COLO829 (cell line): ENCODE results near the gene SLC28A1.
"Not testable (repeated sequence)": the region's sequence is repeated elsewhere in the genome, so short reads cannot be mapped to it uniquely, and the experiment has no call there.

ENCODE experiments used
- DNase-seq: peaks from one replicate; pipeline ENCODE4 v3.0.0; 2012; ENCODE audit warnings: low spot score

SLC28A1 gene

DNA sequence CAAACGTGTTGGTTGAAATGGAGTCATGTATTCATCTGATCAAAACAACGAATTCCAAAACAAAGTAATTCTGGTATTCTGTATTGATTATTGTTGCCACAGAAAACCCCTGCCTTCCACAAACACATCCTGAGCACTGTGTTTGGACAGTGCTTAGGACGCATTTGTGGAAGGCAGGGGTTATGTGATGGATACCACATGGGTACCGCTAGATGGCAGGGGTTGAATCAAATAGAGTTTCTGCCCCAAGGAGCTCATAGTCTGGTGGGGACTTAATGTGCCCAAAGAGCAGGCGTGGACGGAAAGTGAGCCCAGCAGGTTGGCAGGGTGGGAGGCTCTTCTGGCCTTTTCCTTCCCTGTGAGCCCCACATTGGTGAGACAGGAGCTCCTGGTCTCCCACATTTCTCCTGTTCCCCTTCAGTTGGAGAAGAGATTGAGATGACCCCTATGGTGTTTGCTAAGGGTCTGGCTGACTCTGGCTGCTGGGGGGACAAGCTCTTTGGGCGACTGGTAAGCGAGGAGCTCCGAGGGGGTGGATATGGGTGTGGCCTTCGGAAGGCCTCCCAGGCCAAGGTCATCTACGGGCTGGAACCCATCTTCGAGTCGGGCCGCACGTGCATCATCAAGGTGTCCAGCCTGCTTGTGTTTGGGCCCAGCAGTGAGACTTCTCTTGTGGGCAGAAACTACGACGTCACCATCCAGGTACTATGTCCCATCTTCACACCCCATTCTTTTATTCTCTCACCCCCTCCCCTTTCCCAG lies 22.1 kb upstream of the SLC28A1 start:
- no peak for DNase-seq

DNA sequence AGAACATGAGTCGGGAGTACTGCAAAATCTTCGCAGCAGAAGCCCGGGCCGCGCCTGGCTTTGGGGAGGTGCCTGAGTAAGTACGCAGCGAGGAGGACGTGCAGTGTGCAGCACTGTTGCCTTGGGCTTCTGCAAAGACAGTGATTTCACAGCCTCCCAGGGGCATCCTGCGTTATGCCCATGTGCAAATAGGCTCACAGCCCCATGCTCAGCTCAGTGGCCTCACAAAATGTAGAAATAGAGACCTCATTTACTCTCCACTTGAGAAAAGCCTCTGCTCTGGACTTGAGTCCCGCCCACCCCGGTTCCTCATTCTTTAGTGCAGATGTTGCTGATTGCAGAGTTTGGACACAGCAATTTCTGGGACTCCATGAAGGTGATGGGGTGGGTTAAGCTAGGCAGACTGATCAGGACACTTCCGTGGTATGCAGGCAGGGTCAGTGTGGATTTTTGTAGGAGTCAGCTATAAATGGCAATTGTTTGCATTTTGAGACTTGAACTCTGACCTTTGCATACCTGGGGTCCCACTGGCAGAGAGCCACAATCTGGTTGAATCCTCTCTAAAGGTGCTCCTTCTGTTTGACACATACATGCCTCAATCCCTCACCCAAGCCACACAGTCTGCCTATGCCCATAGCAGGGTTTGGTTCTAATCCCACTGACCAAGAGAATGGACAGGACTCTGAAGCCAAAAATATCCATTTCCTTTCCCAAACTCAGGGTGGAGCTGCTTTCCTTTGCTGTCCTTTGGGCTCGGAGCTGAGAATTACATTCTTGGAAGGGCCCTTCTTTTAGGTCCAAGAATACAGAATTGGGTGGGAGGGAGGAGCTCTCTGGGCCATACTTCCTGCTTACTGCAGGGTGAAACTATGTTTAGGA lies 20.7 kb upstream of the SLC28A1 start:
- peak; percentile 28 for DNase-seq

DNA sequence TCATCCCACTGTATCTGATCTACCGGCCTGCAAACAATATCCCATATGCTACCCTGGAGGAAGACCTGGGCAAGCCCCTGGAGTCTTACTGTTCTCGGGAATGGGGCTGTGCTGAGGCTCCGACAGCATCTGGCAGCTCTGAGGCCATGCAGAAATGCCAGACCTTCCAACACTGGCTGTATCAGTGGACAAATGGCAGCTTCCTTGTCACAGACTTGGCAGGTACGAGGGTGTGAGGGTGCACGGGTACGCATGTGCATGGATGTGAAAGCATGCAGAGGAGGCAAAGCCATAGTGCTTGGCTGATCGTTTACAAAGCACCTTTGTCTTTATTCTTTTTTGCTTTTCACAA lies 20.0 kb upstream of the SLC28A1 start:
- no peak for DNase-seq

DNA sequence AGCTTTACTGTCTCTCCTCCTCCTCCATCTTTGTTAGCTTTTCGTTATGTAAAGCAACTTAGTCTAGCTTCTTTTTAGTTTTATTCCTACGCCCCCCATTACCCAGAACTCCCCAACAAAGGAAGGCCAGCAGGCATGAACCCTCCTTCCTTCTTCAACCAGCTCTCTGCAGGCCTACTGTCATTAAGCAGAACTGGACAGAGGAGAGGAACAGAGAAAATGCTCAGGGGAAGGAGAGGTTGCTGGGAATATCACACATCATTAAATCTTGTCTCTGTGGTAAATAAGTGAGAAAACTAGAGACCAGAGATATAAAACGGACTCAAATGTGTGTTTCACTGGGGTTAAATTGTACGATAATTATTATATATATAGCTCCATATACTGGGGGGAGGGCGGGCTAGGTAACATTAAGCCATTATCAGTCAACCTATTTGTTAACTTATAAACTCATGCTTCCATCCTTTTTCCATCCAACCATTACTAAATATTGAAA lies 19.3 kb upstream of the SLC28A1 start:
- no peak for DNase-seq

DNA sequence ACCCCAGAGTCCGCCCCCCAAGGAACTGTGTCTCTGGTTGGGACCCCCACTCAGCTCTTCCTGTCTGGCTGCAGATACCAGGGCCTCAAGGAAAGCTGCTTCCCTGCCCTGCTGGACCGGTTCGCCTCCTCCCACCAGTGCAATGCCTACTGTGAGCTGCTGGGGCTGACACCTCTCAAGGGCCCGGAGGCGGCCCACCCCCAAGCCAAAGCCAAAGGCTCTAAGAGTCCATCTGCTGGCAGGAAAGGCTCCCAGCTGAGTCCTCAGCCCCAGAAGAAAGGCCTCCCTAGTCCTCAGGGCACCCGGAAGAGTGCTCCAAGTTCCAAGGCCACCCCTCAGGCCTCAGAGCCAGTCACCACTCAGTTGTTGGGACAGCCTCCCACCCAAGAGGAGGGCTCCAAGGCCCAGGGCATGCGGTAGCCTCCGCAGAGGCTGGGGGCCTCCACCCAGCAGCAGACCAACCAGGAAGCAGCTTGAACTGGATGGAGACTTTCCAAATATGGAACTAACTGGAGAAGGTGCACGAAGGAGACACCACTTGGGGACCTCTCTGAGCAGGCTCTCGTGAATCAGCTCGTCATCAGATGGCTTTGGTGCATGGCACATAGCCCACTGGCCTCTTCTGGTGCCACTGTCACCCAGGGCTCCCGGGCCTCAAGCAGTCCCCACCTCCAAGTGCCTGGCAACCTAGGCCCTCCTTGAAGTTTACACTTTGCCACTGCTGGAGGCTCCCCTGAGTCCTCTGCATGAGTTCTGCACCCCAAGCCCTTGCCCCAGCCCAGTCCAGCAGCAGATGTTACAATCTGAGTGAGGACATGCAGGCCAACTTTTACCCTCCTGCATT lies 16.2 kb upstream of the SLC28A1 start:
- DNase-seq: no peak

DNA sequence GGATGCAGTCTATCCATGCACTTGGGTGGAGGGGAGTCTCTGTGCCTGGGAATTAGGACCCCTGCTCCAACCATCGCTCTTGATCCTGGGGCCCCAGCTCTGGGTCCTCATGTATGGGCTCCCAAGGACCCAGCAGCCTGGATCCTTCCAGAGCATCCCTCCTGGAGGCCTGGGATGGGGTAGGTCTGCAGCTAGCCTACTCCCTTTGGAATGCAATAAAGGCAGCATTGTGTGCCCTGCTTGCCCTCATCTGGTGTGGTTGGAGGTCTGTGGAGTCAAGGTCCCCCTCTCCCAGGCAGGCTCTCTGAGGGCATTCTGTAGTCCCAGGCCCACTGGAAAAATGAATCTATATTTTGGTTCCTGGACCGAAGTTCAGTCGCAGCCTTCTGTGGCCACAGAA lies 15.0 kb upstream of the SLC28A1 start:
- DNase-seq: no peak

DNA sequence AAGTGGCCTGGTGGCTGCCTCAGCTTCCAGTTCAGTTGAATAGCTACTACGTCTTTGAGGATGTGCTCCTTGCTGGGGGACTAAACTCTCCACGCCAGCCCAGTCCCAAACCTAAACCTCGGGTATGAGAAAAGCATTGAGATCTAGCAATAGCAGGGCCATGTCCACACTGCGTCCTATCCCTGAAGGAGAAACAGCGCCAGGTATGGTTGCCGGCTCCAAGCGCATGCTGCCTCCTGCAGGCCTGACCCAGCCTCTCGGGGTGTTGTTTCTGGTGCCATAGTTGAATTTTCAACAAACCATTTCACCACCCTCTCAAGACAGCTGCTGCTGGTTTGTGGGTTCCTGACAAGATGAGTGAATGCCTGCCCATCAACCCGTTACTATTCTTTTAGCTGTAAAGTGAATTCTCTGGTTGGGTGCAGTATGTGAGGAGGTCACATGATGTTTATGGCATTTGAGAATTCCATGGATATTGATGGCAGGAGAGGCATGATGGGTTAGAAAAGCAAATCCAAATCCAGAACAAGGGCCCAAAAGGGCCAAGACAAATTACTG lies 13.0 kb upstream of the SLC28A1 start:
- DNase-seq: no peak

DNA sequence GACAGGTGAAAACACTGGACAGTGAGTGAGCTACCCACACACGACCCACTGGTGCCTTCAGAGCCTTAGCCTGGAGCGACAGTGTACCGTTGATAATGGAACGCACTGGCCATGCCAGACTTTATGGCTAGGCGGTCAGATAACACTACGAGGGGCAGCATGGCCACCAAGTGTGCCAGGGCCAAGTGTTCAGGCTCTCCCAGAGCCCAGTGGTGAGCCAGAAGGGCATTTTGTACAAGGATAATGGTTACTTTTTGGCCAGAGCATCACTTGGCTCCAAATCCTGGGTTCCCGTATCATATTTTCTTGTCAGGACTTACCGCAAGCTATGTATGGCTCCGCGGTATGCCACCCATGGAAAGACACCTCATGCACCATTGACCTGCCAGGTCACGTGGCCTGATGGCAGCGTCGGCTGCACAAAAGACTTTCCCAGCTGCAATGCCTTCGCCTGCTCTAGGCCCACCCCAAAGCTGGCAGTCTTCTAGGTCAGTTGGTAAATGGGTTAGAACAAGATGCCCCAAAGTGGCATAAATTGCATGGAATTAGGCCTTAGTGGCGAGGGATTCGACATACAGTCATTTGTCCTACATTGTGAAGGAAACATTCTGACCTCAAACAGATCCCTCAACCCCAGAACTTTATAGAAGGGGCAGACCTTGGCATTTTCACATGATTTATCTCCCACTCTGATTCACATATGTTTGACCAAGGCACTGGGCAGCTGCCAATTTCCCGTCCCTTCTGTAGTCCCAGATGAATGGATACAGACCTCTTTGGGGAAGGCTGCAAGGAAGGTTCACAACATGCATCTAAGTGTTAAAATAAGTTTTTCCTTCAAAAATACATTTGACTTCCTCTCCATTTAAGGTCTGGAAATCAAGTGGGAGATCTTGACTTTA lies 12.2 kb upstream of the SLC28A1 start:
- no peak for DNase-seq

DNA sequence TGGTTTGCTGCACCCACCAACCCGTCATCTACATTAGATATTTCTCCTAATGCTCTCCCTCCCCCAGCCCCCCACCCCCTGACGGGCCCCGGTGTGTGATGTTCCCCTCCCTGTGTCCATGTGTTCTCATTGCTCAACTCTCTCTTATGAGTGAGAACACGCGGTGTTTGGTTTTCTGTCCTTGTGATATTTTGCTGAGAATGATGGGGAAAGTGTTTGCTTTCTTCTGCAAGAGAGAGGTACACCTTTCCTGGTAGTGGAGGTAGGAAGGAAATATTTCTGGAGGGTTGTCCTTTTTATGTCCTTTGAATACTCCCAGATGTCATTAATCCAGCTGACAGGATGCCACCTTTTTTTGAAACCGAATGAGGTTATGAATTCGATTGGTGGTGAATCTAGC lies 10.5 kb upstream of the SLC28A1 start:
- no peak for DNase-seq

DNA sequence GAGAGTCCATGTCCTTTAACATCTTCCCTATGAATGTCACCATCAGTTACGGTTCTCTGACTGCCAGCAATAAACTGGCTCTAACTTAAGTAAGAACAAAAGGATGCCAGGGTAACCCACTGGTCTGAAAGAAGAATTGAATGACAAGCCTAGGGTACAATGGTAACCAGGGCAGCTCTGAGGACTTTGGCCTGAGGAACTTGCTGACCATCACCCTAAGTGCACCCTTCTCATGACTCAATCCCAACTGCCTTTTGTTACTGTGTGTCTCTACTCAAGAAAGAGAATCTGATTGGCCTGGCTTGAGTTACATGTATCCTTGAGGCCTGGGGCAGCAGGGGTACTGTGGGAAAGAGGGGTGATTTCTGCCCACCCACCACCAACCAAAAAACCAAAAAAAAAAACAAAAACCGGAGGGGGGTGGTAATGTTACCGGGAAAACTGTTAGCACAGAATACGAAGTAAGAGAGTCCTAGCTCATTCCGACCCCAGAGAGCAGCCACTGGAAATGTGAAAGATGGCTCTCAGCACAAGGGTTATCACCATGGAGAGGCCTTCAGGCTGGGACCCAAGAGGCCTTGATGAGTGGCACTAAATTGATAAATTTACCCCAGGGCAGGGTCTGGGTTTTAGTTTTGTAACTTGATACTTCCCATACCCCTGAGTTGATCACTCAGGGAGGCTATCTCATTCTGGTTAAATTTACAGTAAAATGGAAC lies 9.3 kb upstream of the SLC28A1 start:
- DNase-seq: no peak

DNA sequence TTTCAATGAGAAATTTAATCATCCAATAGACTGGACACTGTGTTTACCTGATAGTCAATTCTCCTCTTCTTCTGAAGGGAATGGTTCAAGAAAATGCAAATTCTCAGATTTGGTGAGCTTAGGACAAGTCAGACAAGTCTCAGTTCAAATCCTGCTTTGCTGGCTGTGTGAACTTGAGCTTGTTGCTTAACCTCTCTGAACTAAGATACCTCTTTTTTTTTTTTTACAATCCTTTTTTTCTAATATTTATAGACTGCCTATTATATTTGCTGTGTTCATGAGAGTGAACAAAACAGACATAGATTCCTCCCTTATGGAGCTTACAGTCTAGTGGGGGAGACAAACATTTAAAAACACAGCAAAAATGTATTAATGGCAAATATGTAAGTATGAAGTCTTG lies 8.2 kb upstream of the SLC28A1 start:
- no peak for DNase-seq

DNA sequence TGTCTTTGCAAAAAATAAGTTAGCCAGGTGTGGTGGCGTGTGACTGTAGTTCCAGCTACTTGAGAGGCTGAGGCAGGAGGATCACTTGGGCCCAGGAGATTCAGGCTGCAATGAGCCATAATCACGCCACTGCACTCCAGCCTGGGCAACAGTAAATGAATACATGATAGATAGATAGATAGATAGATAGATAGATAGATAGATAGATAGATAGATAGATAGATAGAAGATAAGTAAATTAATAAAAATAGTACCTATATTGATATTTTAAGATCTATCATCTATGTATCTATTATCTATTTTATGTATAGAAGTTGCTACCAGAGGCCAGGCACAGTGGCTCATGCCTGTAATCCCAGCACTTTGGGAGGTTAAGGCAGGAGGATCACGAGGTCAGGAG lies 6.8 kb upstream of the SLC28A1 start:
- DNase-seq: not testable (repeated sequence)

DNA sequence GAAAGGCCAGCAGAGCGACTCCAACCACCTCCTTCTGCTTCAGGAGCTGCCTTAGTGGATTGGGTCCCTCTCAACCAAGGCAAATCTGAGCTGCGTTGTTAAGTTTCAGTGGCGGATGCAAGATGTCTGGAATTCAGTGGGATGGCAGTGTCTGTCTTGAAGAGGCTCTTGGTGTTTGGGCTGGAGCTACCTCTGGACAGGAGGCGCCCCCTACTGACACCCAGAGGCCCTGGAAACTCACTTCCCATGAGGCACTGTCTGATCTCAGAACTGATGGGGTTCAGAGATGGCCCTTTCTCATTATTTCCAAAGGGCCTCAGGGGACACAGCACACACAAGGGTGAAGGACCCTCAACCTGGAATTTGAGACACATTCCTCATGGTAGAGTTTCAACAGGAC lies 6.0 kb upstream of the SLC28A1 start:
- peak; percentile 69 for DNase-seq

DNA sequence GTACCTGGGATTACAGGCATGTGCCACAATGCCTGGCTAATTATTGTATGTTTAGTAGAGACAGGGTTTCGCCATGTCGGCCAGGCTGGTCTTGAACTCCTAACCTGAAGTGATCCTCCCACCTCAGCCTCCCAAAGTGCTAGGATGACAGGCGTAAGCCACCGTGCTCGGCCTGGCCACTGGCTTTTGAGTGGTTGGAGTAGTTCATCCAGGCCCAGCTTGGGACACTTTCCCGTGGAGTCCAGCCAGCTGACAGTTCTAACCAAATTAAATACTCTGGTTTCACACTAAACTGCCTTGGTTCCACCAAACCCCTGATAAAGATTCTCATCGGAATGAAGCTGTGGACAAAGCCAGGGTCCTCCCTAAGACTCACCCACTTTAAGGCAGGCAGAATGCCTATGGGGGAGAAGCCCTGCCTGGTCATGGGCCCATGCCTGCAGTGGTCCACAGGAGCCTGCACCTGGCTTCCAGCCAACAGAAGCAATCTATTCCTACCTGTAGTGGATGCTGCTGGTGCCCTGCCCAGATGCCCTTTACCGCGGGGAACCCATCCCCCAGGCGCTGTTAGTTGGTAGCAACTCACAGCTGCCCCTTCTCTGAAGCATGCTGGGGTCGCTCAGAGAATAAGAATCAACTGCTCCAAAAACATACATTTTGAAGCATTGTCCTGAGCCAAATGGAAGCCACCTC lies 5.2 kb upstream of the SLC28A1 start:
- DNase-seq: no peak

DNA sequence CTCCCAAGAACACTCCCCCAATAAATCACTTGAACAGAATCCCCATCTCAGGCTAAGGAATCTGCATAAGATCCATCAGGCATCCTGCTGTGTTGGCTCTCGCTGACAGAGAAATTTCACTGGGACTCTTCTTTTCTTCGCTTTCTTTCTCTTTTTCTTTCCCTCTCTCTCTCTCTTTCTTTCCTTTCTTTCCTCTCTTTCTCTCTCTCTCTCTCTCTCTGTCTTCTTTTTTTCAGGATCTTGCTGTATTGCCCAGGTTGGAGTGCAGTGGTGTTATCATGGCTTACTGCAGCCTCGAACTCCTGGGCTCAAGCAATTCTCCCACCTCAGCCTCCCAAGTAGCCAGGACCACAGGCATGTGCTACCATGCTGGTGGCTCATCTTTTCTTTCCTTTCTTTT lies 4.5 kb upstream of the SLC28A1 start:
- DNase-seq: no peak

DNA sequence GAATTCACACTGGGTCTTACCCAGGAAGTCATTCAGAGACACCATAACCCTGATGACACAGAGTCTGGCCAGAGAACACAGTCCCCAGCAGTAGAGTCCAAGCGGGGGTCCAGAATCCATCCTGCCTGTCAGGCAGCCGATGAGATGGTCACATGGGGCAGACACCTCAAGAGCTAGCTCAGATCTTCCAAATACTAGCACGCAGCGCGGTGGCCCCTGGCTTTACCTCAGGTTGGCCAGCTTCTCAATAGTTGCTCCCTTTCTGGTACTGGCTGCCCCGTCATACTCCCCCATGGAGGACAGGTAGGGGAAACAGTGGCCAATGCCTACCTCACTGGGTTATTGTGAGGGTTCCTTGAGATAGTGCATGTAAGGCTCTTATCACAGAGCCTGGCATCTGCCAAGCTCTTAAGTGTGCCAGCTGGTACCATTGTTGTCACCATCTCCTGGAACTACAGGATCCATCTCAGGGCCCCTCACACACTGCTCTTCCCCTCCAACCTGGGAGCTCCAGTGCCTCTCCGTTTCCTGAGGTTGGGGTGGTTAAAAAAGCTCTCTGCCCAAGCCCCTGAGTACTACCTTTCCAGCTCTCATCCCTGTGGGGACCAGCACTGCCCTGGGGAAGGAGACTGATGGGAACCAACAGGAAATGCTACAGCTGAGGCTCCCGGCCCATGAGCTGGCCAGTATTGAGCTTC lies 3.5 kb upstream of the SLC28A1 start:
- DNase-seq: no peak

DNA sequence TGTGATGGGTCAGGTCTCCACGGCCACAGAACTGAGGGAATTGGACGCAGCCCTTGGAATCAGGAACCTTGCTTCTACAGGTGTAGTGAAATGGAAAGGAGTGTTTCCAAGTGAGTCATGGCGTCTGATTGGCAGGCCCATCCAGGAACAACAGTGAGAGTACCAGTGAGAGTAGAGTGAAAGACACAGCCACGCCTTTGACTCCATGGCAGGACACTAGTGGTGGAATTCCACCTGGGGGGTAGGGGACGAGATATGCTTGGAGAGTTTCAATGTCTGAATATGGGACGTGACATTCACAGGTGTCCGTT lies 3.0 kb upstream of the SLC28A1 start:
- no peak for DNase-seq

DNA sequence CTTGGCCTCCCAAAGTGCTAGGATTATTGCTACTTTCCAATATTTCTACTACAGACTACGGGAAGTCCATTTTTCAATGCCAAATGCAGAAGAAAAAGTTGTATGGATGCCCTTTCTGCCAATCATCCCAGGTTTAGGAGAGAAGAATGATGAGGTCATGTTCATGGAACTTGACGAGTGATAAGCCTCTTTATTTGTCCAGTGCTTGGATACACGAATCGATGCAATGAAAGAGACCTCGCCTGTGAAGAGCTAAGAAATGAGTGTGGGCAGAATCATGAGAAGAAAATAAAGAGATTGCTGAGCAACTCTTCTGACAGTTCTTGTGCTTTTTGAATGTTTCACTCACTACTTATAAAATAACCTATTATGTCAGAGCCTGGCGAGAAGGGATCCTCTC lies 996 bp upstream of the SLC28A1 start:
- DNase-seq: no peak

DNA sequence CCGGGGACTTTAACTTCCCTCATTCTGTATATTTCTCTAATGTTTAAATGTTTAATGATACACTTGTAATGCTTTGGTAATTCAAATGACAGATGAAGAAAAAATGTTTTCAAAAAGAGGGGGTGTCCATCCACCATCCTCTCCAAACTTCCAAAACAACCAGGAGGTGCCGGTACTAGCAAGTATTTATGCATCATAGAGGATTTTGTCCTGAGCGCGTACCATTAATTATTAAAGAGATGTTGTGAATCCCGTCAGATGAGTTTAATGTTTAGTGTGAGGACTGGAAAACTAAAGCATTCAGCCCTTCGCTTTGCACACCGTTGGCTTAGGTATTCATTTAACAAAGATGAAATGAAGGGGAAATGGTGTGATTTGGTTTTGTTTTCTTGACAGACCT lies 1.3 kb downstream of the SLC28A1 start:
- no peak for DNase-seq
